ENCODE data around the gene ZGPAT.

The ZGPAT gene

DNA sequence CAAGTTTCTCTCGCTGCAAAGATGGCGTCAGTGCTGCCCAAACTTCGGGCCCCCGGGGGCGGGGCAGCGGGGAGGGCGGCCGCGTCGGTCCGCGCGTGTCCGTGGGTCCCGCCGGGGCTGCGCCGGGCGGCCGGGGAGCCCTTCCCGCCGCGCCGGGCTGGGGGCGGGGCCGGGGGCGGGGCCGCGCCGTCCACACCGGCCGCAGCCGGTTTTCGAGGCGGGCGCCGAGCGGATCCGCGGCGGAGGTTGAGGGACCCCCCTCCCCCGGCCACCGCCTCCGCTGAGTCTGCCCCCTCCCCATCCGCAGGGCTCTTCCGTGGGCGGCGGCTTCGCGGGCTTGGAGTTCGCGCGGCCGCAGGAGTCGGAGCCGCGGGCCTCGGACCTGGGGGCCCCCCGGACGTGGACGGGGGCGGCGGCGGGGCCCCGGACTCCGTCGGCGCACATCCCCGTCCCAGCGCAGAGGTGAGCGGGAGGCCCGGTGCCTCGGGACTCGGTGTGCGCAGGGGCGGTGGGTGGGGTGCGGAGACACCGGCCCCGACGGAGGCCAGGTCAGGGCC, 32.3 kb downstream of the ZGPAT start:
- TF ChIP-seq, protein P1, sequence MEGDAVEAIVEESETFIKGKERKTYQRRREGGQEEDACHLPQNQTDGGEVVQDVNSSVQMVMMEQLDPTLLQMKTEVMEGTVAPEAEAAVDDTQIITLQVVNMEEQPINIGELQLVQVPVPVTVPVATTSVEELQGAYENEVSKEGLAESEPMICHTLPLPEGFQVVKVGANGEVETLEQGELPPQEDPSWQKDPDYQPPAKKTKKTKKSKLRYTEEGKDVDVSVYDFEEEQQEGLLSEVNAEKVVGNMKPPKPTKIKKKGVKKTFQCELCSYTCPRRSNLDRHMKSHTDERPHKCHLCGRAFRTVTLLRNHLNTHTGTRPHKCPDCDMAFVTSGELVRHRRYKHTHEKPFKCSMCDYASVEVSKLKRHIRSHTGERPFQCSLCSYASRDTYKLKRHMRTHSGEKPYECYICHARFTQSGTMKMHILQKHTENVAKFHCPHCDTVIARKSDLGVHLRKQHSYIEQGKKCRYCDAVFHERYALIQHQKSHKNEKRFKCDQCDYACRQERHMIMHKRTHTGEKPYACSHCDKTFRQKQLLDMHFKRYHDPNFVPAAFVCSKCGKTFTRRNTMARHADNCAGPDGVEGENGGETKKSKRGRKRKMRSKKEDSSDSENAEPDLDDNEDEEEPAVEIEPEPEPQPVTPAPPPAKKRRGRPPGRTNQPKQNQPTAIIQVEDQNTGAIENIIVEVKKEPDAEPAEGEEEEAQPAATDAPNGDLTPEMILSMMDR (IDR thresholded peaks at IDR 0.05; ENCODE audit: low read depth, low read length): no peak
- peak overlapping the region; percentile 70 for H3K4me3 ChIP-seq (ENCODE audit: low read depth, low read length)

DNA sequence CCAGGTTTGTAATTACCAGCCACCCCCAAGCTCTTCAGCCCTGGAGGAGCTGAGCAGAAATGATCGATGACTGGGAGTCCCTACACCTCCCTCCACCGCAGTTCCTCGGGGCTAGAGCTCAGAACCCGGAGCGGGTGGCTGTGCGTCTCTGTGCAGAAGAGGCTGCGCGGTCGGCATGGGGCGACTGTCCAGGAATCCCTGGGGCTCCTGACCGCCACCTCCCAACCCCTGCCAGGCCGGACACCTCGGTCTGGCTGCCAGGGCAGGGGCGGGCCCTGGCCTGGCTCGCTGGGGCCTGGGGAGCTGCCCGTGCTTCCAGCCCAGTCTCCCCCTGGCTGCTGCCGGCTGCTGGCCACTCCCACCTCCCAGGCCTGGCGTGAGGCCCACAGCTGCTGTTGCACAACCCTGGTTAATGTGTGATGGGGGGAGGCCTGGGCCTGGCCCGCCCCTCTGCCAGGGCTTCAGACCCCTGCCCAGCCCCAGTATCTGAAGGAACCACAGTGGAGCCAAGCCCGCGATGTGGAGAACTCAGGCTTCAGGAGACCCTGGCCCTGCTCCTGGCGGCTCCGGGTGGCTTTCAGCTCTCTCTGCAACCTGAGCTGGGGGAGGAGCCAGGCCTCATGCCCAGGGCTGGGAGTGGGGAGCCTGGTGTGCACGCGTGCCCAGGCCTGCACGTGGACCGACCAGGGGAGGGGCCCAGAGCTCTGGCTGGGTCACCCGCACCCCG, 33.0 kb downstream of the ZGPAT start:
- H3K4me3 ChIP-seq (ENCODE audit: low read depth, low read length): peak overlapping the region; percentile 70
- TF ChIP-seq, protein P1 (IDR thresholded peaks at IDR 0.05; ENCODE audit: low read depth, low read length): no peak

DNA sequence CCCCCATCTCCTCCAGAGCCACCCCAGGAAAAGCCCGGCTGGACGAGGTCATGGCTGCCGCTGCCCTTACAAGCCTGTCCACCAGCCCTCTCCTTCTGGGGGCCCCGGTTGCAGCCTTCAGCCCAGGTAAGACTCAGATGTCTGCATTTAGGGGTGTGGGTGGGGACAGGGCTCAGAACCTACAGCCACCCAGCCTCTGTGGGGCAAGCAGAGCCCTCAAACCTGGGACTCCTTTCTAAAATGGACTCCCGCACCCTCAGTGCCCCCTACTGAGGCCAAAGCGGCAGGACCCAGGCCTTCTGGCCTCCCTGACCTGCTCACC, 33.5 kb downstream of the ZGPAT start:
- H3K4me3 ChIP-seq (ENCODE audit: low read depth, low read length): peak overlapping the region; percentile 70

DNA sequence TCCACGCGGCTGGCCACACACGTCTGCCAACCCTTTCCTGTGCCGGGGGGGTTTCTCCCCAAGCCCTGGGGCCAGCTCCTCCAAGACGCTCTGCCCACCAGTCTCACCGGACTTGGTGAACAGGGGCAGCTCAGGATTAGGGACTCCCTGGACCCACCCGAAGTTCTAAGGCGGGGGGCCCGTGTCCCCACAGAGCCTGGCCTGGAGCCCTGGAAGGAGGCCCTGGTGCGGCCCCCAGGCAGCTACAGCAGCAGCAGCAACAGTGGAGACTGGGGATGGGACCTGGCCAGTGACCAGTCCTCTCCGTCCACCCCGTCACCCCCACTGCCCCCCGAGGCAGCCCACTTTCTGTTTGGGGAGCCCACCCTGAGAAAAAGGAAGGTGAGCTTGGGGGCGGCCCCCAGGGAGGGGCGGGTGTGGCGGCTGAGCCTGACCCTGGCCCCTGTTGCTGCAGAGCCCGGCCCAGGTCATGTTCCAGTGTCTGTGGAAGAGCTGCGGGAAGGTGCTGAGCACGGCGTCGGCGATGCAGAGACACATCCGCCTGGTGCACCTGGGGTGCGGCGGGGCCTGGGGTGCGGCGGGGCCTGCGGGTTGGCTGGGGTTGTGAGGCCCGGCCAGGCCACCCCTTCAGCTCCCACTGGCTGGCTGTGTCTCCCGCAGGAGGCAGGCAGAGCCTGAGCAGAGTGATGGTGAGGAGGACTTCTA, 34.0 kb downstream of the ZGPAT start:
- TF ChIP-seq, protein P1 (IDR thresholded peaks at IDR 0.05; ENCODE audit: low read depth, low read length): no peak
- H3K4me3 ChIP-seq (ENCODE audit: low read depth, low read length): peak overlapping the region; percentile 70

More for the DNA sequence above, 33.5 kb downstream of the ZGPAT start:
- TF ChIP-seq, protein P1 (IDR thresholded peaks at IDR 0.05; ENCODE audit: low read depth, low read length): no peak

DNA sequence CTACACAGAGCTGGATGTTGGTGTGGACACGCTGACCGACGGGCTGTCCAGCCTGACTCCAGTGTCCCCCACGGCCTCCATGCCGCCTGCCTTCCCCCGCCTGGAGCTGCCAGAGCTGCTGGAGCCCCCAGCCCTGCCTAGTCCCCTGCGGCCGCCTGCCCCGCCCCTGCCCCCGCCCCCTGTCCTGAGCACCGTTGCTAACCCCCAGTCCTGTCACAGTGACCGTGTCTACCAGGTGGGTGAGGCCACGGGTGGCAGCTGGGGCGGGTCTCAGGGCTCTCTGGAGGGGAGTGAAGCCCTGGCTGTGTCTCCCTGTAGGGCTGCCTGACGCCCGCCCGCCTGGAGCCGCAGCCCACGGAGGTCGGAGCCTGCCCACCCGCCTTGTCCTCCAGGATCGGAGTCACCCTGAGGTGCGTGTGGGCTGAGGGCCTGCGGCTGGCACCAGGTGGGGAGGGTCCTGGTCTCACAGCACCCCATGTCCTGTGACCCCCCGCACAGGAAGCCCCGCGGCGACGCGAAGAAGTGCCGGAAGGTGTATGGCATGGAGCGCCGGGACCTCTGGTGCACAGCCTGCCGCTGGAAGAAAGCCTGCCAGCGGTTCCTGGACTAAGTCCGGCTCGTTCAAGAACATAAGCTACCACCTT, 34.7 kb downstream of the ZGPAT start:
- H3K4me3 ChIP-seq (ENCODE audit: low read depth, low read length): no peak overlapping the region
- TF ChIP-seq, protein P1 (IDR thresholded peaks at IDR 0.05; ENCODE audit: low read depth, low read length): no peak

DNA sequence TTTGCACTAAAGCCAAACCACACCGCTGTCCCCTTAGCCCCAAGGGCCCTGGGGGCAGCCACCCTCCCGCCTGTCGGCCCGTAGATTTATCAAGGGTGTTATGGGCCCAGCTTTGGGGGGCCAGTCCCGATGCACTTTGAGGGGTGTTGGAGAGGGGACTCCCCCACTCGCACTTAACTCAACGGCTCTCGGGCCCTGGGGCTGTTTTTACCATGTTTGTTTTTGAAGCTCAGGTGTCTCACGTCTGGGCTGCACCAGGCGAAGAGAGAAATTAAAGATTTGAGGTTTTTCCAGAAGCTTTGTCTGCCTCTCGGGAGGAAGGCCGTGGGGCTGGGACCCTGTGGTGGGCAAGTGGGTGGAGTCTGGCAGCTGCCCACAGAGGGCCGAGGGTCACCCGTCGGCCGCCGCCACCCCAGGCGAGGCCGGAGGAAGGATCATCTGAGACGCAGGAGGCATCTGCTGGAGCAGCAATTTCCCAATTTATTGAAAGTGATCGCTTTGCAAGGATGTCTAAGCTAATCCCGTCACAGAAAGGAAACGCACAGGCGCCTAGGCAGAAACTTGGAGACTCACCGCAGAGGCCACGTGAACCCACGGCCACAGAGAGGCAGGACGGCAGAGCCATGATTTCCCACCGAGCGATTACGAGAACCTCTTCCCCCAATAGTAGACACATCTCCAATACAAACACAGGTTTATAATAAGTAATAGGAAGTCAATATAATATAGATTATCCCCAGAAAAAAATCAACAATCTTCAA, 35.6 kb downstream of the ZGPAT start:
- TF ChIP-seq, protein P1 (IDR thresholded peaks at IDR 0.05; ENCODE audit: low read depth, low read length): no peak

More for the DNA sequence above, 35.6 kb downstream of the ZGPAT start:
- H3K4me3 ChIP-seq (ENCODE audit: low read depth, low read length): no peak overlapping the region

Data from WI38 (cell line).